Ramos (cell line): ENCODE measurements around the gene FLRT3.

Experiments used
- in situ Hi-C: fragments of 300-500 bp; cut with MboI; formaldehyde crosslinking; loops from one replicate; pipeline ENCODE4 v1.14.3; 2022; ENCODE audit warnings: low sequenced_read_pairs; ENCODE audit not compliant: unreplicated experiment

The FLRT3 gene

GRCh38 chr20:14337400-14338171 is at the start of gene FLRT3:
Gene FLRT3 (minus strand): TSS chr20:14337612. CDS start chr20:14327506, 10,106 bp downstream.
- in situ Hi-C loops: no loop called here

- in situ Hi-C loops: no loop called here
Observed at GRCh38 chr20:14386726-14387125, 49.3 kb upstream of the FLRT3 start.

GRCh38 chr20:14385176-14385740 is 47.8 kb upstream of the FLRT3 start:
- in situ Hi-C loops: no loop called here

GRCh38 chr20:14384416-14385175 is 47.2 kb upstream of the FLRT3 start:
- in situ Hi-C loops: no loop called here

- in situ Hi-C loops: no loop called here
Observed at GRCh38 chr20:14383335-14383734, 45.9 kb upstream of the FLRT3 start.

- in situ Hi-C loops: no loop called here
Observed at GRCh38 chr20:14378326-14378725, 40.9 kb upstream of the FLRT3 start.

GRCh38 chr20:14375416-14375985 is 38.1 kb upstream of the FLRT3 start:
- in situ Hi-C loops: no loop called here

- in situ Hi-C loops: no loop called here
Observed at GRCh38 chr20:14374196-14374595, 36.8 kb upstream of the FLRT3 start.

GRCh38 chr20:14361509-14362345 is 24.3 kb upstream of the FLRT3 start:
- in situ Hi-C loops: no loop called here

GRCh38 chr20:14360416-14360815 is 23.0 kb upstream of the FLRT3 start:
- in situ Hi-C loops: no loop called here

GRCh38 chr20:14355791-14356190 is 18.4 kb upstream of the FLRT3 start:
- in situ Hi-C loops: no loop called here

- in situ Hi-C loops: no loop called here
Observed at GRCh38 chr20:14344746-14345145, 7.3 kb upstream of the FLRT3 start.

- in situ Hi-C loops: no loop called here
Observed at GRCh38 chr20:14343491-14344065, 6.2 kb upstream of the FLRT3 start.

- in situ Hi-C loops: no loop called here
Observed at GRCh38 chr20:14342918-14343317, 5.5 kb upstream of the FLRT3 start.

- in situ Hi-C loops: no loop called here
Observed at GRCh38 chr20:14341801-14342200, 4.4 kb upstream of the FLRT3 start.

- in situ Hi-C loops: no loop called here
Observed at GRCh38 chr20:14336686-14337085, 726 bp downstream of the FLRT3 start.

- in situ Hi-C loops: no loop called here
Observed at GRCh38 chr20:14335052-14335451, 2.4 kb downstream of the FLRT3 start.

GRCh38 chr20:14334306-14334930 is 3.0 kb downstream of the FLRT3 start:
- in situ Hi-C loops: no loop called here

GRCh38 chr20:14333721-14334120 is 3.7 kb downstream of the FLRT3 start:
- in situ Hi-C loops: no loop called here
